NCI-H510A (cell line): ENCODE results near the gene SCFD1.
"Not testable (repeated sequence)": the region's sequence is repeated elsewhere in the genome, so short reads cannot be mapped to it uniquely, and the experiment has no call there.

Experiments used
- DNase-seq: peaks from one replicate; lab custom pipeline; 2025; lab: John Stamatoyannopoulos, UW

SCFD1 gene, protein sequence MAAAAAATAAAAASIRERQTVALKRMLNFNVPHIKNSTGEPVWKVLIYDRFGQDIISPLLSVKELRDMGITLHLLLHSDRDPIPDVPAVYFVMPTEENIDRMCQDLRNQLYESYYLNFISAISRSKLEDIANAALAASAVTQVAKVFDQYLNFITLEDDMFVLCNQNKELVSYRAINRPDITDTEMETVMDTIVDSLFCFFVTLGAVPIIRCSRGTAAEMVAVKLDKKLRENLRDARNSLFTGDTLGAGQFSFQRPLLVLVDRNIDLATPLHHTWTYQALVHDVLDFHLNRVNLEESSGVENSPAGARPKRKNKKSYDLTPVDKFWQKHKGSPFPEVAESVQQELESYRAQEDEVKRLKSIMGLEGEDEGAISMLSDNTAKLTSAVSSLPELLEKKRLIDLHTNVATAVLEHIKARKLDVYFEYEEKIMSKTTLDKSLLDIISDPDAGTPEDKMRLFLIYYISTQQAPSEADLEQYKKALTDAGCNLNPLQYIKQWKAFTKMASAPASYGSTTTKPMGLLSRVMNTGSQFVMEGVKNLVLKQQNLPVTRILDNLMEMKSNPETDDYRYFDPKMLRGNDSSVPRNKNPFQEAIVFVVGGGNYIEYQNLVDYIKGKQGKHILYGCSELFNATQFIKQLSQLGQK

DNA sequence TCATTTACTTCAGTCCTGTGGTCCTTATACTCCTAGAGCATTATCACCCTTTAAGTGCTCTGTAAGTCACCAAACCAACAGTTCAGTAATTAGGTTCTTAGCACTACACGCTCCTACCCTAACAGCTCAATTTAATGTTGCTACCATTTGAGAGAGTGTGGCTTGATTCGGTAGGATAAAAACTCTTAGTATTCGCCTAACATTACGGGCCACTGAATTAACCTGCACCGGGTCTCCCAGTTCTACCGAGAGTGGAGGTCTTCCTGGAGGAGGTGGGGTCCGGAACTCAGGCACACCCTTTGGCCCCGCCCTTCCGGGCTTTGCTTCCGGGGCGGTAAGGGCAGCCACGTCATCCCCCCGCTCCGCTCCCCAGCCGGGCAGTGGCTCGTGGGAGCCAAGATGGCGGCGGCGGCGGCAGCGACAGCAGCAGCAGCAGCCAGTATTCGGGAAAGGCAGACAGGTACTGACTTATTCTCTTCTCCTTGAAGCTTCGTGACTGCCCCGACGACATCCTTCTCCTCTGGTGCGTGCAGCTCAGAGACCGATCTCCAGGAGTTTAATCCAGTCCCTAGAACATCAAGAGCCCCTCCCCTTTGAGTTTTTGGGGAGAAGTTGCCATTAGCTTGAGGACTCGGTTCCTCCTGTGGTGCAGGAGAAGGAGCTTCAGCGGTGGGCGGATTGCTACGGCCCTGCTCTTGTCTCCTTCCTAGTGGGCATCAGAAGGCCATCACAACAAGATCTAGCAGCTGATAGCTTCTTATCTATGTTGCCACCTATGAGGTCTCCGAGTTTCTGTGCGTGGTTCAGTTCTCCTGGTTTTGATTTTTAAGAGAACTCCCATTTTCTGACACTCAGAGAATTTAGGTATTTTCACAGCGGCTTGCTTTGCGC is at the start of gene SCFD1:
SCFD1 (plus strand) TSS at position 380 of the 891 bp plus-strand sequence; CDS start at position 400, 20 bp downstream.
- peak; percentile 91 for DNase-seq

DNA sequence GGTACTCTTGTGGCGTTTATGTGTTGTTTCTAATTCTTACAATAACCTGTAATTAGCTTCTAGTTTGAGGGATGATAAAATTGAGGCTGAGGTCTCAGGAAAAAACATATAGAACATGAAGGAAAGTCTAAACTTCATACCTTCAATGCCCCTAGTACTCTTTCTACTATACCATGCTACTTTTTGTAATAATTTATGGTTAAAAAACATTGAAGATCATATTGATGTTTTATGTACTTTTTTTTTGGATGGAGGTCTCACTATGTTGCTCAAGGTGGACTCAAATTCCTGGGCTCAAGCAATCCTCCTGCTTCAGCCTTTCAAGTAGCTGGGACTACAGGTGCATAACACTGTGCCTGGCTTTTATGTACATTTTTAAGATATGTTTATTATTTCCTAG is 49.3 kb upstream of the SCFD1 start:
- no peak for DNase-seq

DNA sequence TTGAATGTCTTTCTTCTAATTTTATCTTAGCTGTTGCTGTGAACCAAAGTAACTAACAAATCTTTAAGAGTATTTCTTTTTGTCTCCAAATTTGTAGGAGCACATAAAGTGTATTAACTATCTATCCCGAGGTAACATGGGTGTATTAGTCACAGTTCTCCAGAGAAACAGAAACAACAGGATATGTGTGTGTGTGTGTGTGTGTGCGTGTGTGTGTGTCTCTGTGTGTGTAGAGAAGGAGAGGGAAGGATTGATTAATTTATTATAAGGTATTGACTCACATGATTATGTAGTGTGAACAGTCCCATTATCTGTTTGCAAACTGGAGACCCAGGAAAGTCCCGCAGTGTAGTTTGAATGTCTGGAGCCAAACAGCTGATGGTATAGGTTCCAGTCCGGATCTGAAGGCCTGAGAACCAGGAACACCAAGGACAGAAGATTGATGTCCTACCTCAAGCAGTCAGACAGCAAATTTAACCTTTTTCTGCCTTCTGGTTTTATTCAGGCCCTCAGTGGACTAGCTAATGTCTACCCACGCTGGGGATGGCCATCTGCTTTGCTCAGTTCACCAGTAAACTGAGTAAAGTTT is 48.8 kb upstream of the SCFD1 start:
- no peak for DNase-seq

DNA sequence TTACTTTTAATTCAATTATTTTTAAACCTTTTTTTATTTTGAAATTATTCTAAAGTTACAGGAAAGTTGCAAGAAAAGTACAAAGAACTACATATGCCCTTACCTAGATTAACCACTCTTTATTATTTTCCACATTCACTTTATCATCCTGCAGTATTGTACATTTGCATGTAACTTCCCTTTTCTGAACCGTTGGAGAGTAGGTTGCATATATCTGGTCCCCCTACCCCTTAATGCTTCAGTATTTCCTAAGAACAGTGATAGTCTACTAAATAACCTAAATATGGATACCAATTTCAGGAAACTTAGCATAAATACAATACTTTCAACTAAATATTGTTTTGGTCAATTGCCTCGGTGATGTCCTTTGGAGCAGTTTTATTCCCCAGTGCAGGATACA is 48.2 kb upstream of the SCFD1 start:
- DNase-seq: no peak

DNA sequence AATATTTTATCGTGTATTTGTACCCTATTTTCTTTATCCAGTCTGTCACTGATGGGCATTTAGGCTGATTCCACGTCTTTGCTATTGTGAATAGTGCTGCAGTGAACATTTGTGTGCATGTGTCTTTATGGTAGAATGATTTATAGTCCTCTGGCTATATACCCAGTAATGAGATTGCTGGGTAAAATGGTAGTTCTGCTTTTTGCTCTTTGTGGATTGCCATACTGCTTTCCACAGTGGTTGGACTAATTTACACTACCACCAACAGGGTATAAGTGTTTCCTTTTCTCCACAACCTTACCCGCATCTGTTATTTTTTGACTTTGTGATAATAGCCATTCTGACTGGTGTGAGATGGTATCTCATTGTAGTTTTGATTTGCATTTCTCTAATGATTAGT is 47.3 kb upstream of the SCFD1 start:
- not testable (repeated sequence) for DNase-seq

DNA sequence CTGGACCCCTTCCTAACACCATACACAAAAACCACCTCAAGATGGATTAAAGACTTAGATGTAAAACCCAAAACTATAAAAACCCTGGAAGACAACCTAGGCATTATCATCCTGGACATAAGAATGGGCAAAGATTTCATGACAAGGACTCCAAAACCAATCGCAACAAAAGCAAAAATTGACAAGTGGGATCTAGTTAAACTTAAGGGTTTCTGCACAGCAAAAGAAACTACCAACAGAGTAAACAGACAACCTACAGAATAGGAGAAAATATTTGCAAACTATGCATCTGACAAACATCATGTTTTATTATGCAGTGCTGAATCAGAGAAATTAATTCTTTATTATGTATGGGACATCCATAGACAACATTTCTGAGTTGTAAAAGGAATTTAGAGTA is 45.8 kb upstream of the SCFD1 start:
- not testable (repeated sequence) for DNase-seq

DNA sequence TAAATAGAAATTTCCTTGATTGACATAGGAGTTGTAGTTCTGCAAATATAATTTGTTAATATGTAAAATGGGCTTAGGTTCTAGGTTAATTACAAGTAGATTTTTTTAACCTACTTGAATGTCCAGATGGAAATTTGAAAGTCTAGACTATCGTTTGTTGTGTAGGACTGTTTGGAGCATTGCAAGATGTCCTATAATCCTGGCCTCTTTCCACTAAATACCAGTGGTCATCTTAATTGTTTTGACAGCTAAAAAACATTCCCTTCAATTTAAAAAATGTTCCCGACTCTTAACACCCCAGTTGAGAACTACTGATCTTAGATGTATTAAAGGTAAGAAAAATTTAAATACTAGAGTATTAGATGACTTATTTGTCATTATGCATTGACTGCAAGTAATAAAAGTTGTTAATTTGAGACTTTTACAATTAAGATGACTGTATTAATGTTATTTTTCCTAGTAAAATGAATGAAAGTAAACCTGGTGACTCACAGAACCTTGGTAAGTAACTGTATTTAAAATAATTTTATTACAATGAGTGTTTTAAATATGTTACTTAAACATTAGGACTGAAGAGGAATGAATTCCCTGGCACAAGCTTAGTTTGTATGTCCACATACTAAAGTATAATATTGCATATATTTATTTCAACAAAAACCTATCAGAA is 41.4 kb upstream of the SCFD1 start:
- DNase-seq: no peak

DNA sequence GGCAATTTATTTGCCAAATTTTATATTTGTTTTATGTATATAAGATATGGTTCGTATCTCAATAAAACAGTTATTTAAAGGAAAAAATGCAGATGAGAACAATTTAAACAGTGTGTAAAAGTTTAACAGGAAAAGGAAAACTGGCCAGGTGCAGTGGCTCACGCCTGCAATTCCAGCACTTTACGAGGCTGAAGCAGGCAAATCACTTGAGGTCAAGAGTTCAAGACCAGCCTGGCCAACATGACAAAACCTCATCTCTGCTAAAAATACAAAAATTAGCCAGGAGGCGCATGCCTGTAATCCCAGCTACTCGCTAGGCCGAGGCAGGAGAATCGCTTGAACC is 40.9 kb upstream of the SCFD1 start:
- no peak for DNase-seq

DNA sequence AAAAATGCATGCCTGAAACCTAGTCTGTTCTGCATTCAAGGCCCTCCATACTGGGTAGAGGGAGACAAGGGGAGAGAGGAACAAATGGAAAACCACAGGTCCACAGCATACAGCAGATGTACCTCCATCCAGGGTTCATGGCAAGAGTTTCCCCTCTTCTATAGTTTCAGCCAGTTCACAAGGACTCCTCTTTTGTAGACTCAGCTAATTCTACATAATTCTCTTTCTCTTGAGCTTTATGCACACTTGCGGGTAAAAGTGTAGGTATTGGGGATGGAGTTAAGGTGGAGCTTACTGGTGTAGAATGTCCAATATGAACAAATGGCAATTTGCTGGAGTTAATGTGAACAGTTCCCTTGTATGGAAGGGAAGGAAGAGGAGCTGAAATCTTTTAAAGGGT is 39.7 kb upstream of the SCFD1 start:
- DNase-seq: no peak

DNA sequence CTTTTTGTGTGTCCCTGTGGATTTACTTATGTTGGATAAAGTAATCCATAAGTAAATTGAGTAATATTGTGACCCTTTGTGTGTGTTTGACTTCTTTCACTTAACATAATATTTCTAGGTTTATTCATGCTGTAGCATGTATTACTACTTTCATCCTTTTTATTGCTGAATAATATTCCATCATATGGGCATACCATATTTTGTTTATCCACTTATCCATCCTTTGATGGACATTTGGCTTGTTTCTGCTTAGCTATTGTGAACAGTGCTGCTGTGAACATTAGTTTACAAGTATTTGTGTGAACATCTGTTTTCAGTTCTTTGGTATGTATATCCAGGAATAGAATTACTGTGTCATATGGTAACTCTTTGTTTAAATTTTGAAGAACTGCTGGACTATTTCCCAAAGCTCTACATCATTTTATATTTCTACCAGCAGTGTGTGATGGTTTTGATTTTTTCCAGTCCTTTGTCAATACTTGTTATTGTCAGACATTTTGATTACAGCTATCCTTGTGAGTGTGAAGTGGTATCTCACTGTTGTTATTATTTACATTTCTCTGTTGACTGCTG is 38.0 kb upstream of the SCFD1 start:
- no peak for DNase-seq

DNA sequence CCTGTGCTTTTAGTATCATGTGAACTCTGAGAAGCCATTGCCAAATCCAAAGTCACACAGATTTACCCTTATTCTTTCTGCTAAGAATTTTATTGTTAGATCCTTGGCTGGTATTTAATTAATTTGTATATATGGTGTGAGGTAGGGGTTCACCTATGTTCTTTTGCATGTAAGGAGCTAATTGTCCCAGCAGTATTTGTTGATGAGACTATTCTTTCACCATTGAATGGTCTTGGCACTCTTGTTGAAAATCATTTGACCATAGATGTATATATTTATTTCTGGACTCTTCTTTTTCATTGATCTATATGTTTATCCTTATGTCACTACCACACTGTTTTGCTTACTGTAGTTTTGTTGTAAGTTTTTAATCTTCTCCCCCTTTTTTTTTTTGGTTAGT is 36.9 kb upstream of the SCFD1 start:
- DNase-seq: no peak

DNA sequence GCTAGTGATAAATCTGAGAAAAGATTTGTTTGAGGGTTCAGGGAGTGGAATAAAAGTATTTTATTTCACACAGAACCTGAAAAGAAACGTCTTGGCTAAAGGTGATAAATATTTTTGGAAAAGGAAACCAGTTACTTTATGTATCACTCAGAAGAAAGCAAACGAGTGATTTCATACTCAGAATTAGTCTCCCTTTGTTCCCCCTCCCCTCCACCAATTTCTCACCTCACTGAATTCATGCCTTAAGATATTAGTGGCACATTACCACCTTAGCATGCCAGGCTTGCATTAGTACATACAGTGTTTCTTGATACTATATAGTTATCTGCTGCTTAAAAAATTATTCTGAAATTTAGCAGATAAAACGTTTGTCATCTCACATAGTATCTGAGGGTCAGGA is 35.0 kb upstream of the SCFD1 start:
- DNase-seq: no peak

DNA sequence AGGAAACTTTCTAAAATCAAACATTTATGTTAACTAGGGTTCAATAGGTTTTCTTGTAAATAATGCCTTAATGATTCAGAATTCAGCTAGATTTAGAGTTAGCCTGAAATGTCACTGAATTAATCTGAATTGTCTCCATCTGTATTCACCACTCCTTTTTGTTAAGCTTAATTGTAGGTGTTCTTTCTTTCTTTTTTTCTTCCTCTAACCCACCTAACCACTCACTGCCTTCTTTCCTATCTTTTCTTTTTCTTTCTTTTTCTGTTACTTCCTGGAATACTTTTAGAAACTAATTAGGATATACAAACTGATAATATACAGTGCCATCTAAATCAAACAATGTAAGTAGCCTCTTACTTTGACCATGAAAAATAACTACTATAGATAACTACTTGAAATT is 33.2 kb upstream of the SCFD1 start:
- no peak for DNase-seq

DNA sequence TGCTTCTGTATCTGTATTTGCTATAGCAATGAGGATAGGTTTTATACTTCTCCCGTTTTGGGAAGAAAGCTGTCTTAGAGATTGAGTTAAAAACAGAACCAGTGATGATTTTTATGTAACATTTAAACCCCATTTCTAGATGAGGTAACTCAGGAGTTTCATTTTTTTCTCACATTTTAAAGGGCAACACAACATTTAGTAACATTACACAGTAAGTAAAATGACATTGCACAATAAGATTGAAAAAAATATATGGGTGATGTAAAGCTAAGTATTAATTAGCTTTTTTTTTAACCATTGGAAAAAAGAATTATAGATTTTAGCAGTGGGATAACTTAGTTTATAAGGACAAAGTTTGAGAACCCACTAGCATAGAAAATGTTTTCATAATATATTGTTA is 25.2 kb upstream of the SCFD1 start:
- DNase-seq: no peak

DNA sequence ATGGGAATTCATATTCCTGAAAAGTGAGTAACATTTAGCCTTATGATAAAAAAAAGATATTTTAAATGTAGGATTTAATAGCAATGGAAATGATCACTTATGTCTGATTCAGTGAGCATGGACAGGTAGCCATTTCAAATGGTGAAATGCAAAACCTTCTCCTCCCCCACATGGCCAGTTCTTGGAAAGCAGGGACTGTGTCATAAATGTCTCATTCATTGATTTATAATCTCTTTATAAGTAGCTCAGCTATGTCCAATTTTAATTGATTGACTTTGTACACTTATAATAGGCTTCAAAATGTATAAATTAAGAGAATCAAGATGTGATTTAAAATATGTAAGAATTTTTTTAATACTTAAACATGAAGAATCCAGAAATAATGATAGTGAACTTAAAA is 24.6 kb upstream of the SCFD1 start:
- no peak for DNase-seq

DNA sequence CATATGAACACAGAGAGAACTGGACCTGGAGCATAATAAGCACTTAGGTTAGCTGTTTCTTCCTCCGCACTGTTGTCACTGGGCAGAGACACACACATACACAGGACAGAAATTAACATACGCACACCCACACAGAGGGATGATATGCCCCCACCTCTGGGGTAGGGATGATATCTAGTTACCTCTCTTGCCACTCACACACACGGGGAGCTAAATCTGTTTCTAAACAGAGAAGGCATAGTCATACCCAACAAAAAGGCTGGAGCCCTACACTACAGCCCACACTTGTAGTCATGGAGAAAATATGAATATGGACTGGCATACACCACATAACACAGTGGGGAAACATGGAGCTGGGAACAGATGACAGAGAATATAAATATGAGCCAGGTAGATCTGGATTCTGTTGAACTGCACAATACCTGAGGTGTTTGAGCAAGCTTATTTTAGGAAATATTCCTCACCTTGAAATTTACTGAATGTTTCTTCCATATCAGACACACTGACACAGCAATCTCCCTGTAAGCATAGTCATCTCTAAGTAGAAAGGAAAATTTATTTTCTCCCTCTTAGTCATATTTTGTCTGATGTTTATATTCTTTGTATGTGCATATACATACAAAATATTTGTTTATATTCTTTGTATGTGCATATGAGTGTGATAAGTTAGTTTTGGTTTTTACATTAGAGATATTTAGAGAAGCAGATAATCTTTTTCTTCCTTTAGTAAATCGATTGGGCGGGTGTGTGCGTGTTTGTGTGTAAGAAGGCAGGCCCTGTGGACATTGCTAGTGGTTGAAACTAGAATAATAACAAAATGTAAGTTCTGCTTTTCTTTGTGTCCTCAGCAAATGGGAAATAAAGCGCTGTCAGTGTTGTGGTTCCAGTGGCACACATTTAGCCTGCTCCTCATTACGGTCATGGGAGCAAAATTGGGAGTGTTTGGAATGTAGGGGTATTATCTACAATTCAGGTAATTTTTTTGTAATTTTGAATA is 20.9 kb upstream of the SCFD1 start:
- DNase-seq: no peak

DNA sequence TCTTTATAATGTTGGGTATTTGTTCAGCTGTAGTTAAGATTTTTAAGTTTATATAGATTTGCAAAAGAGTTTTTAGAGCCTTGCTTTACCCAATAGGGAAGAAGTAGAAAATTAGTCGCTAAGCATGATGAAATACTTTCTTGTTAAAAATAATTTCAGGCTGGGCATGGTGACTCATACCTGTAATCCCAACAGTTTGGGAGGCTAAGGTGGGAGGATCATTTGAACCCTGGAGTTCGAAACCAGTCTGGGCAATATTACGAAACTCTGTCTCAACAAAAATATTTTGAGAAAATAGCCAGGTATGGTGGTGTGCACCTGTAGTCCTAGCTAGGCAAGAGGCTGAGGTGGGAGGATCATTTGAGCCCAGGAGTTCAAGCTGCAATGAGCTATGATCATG is 18.7 kb upstream of the SCFD1 start:
- DNase-seq: no peak

DNA sequence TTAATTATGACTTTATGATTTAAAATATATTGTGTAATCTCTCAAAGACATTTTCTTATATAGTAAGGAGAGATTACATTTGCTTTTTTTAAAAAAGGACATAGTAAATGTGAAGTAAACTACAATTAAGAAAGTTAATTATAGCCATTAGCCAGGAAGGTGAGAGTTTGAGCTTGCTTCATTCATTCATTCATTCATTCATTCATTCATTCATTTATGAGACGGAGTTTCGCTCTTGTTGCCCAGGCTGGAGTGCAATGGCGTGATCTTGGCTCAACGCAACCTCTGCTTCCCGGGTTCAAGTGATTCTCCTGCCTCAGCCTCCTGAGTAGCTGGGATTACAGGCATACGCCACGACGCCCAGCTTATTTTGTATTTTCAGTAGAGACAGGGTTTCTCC is 17.4 kb upstream of the SCFD1 start:
- DNase-seq: not testable (repeated sequence)

DNA sequence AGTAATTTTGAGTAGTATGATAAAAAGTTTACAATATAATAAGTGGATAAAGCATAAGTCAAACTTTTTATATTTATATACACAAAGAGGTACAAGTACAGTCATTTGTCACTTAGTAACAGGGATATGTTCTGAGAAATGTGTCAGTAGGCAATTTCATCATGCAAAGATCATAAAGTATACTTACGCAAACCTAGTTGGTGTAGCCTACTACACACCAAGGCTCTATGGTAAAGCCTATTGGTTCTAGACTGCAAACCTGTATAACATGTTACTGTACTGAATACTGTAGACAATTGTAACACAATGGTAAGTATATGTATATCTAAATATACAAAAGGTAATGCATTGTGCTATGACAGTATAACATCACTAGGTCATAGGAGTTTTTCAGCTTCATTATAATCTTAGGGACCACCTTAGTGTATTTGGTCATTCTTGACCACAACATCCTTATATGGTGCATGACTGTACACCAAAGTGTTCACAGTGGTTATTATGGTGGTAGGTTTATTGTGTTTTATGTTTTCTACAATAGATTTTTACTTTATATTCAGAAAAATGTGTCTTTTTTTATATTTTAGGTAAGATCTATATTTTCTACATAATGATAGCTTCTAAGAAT is 14.9 kb upstream of the SCFD1 start:
- DNase-seq: no peak

DNA sequence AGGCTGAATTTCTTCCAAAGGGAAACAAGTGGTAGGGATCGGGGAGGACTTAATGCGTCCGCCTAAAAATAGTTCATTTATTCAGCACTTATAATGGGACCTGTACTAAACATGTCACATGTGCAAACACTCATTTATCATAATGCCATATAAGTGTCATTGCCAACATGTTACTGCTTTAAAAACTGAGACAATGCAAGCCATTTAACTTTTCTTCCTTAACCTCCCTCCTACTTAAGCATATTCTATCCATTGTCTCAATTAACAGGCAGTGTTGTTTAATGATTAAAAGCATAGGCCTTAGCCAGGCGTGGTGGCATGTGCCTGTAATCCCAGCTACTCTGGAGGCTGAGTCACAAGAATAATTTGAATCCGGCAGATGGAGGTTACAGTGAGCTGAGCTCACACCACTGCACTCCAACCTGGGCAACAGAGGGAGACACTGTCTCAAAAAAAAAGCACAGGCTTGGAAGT is 13.5 kb upstream of the SCFD1 start:
- DNase-seq: no peak
